22Rv1 (cell line): ENCODE measurements around the gene CDK5R2.

Experiments
- CTCF ChIP-seq: fragments of 450-650 bp; IDR thresholded peaks from 2 replicates; pipeline ENCODE4 v1.5.1; 2017; ENCODE audit warnings: mild to moderate bottlenecking
- ZFX ChIP-seq: fragments of 450-650 bp; IDR thresholded peaks from 2 replicates; pipeline ENCODE4 v1.6.1; 2017; ENCODE audit warnings: antibody characterized with exemption, borderline replicate concordance

GRCh38 chr2:218995561-218995960, 36.1 kb downstream of the CDK5R2 start:
- TF ChIP-seq CTCF (no peak), ZFX (no peak)
